H9 (cell line): ENCODE data around the gene CRISPLD2. TPM values are rescaled to one million over a fixed set of nuclear protein-coding genes. Genes with fewer than 3 reads are reported as not detected.

ENCODE experiments used
- DNase-seq: peaks from one replicate; pipeline ENCODE4 v3.0.0-alpha.2; 2017
- H2AFZ ChIP-seq: one replicate; pipeline ENCODE4 v1.6.1; 2013; ENCODE audit warnings: mild to moderate bottlenecking, low read length, control low read depth, moderate library complexity
- H2AK5ac ChIP-seq: 2 replicates; pipeline ENCODE4 v1.6.1; 2013; ENCODE audit warnings: low read length, control low read depth, mixed read lengths; ENCODE audit not compliant: insufficient read length
- H2BK120ac ChIP-seq: one replicate; pipeline ENCODE4 v1.6.1; 2013; ENCODE audit warnings: low read depth, mild to moderate bottlenecking, low read length, control low read depth, inconsistent platforms; ENCODE audit not compliant: poor library complexity, severe bottlenecking
- H2BK12ac ChIP-seq: 2 replicates; pipeline ENCODE4 v1.6.1; 2013; ENCODE audit warnings: low read length, control low read depth, mixed read lengths, low read depth; ENCODE audit not compliant: insufficient read length
- H2BK15ac ChIP-seq: 2 replicates; pipeline ENCODE4 v1.6.1; 2013; ENCODE audit warnings: low read depth, low read length, control low read depth
- H2BK20ac ChIP-seq: one replicate; pipeline ENCODE4 v1.6.1; 2013; ENCODE audit warnings: low read depth, mild to moderate bottlenecking, low read length, control low read depth, inconsistent platforms; ENCODE audit not compliant: poor library complexity, severe bottlenecking
- H2BK5ac ChIP-seq: 2 replicates; pipeline ENCODE4 v1.6.1; 2013; ENCODE audit warnings: low read length, control low read depth, mixed read lengths; ENCODE audit not compliant: insufficient read length
- H3K14ac ChIP-seq: 2 replicates; pipeline ENCODE4 v1.6.1; 2013; ENCODE audit warnings: low read length, control low read depth; ENCODE audit not compliant: insufficient read depth
- H3K18ac ChIP-seq: 2 replicates; pipeline ENCODE4 v1.6.1; 2013; ENCODE audit warnings: low read depth, mild to moderate bottlenecking, mixed read lengths, low read length, control low read depth; ENCODE audit not compliant: insufficient read length
- H3K23ac ChIP-seq: 2 replicates; pipeline ENCODE4 v1.6.1; 2013; ENCODE audit warnings: low read length, control low read depth, mixed read lengths, low read depth; ENCODE audit not compliant: insufficient read length
- H3K23me2 ChIP-seq: 2 replicates; pipeline ENCODE4 v1.6.1; 2013; ENCODE audit warnings: low read depth, mild to moderate bottlenecking, mixed read lengths, low read length, control low read depth; ENCODE audit not compliant: insufficient read length, poor library complexity, severe bottlenecking
- H3K27ac ChIP-seq: 2 replicates; pipeline ENCODE4 v1.5.1; 2013; ENCODE audit warnings: low read length, control low read depth, mixed read lengths, low read depth; ENCODE audit not compliant: insufficient read length
- H3K27me3 ChIP-seq: 2 replicates; pipeline ENCODE4 v1.6.1; 2013; ENCODE audit warnings: low read length, control low read depth, inconsistent platforms; ENCODE audit not compliant: insufficient read depth
- H3K4ac ChIP-seq: 2 replicates; pipeline ENCODE4 v1.6.1; 2013; ENCODE audit warnings: low read depth, mild to moderate bottlenecking, control low read depth, inconsistent platforms, low read length, moderate library complexity
- H3K4me1 ChIP-seq: 2 replicates; pipeline ENCODE4 v1.6.1; 2013; ENCODE audit warnings: low read length, control low read depth, inconsistent platforms; ENCODE audit not compliant: insufficient read depth
- H3K4me2 ChIP-seq: 2 replicates; pipeline ENCODE4 v1.6.1; 2013; ENCODE audit warnings: low read length, control low read depth, mixed read lengths; ENCODE audit not compliant: insufficient read length, insufficient read depth
- H3K56ac ChIP-seq: 2 replicates; pipeline ENCODE4 v1.6.1; 2013; ENCODE audit warnings: low read depth, mild to moderate bottlenecking, mixed read lengths, low read length, control low read depth; ENCODE audit not compliant: insufficient read length
- H3K79me1 ChIP-seq: 2 replicates; pipeline ENCODE4 v1.6.1; 2013; ENCODE audit warnings: low read depth, mild to moderate bottlenecking, moderate library complexity, low read length, control low read depth, inconsistent platforms; ENCODE audit not compliant: insufficient read depth, poor library complexity, severe bottlenecking
- H3K79me2 ChIP-seq: 2 replicates; pipeline ENCODE4 v1.6.1; 2013; ENCODE audit warnings: low read length, control low read depth, inconsistent platforms; ENCODE audit not compliant: insufficient read depth
- H3K9ac ChIP-seq: 2 replicates; pipeline ENCODE4 v1.6.1; 2013; ENCODE audit warnings: low read length, control low read depth, mixed read lengths; ENCODE audit not compliant: insufficient read length; ENCODE audit errors: extremely low read depth
- H3K9me3 ChIP-seq: one replicate; pipeline ENCODE4 v1.6.1; 2013; ENCODE audit warnings: low read depth, low read length, inconsistent platforms; ENCODE audit not compliant: control insufficient read depth
- H3T11ph ChIP-seq: one replicate; pipeline ENCODE4 v1.6.1; 2013; ENCODE audit warnings: mild to moderate bottlenecking, low read length, control low read depth, inconsistent platforms
- H4K20me1 ChIP-seq: one replicate; pipeline ENCODE4 v1.6.1; 2013; ENCODE audit not compliant: control insufficient read depth, insufficient read length, insufficient read depth
- H4K5ac ChIP-seq: 2 replicates; pipeline ENCODE4 v1.6.1; 2013; ENCODE audit warnings: low read depth, mild to moderate bottlenecking, mixed read lengths, low read length, control low read depth; ENCODE audit not compliant: insufficient read length
- H4K8ac ChIP-seq: replicated peaks from 2 replicates; pipeline ENCODE4 v1.6.1; 2013; ENCODE audit warnings: low read length, control low read depth, mixed read lengths, low read depth; ENCODE audit not compliant: insufficient read length
- H4K91ac ChIP-seq: 2 replicates; pipeline ENCODE4 v1.6.1; 2013; ENCODE audit warnings: low read depth, mild to moderate bottlenecking, moderate library complexity, mixed read lengths, low read length, control low read depth; ENCODE audit not compliant: insufficient read length
- H3K27ac Mint-ChIP-seq, 3 experiments: 2 replicates in 2 of 3; 3 replicates in 1 of 3; pipeline ENCODE4 v1.8.0; 2020 to 2021; ENCODE audit warnings: mixed read lengths in 3 of 3, mild to moderate bottlenecking in 1 of 3, moderate library complexity in 1 of 3
- H3K27me3 Mint-ChIP-seq: 2 replicates; pipeline ENCODE4 v1.8.0; 2021; ENCODE audit warnings: low read depth, mild to moderate bottlenecking, moderate library complexity, mixed read lengths
- H3K36me3 Mint-ChIP-seq, 3 experiments: 2 replicates in 2 of 3; 3 replicates in 1 of 3; pipeline ENCODE4 v1.8.0; 2020 to 2021; ENCODE audit warnings: low read depth in 3 of 3, mixed read lengths in 3 of 3; ENCODE audit not compliant: insufficient read depth in 1 of 3
- H3K4me1 Mint-ChIP-seq, 2 experiments: 2 replicates each; pipeline ENCODE4 v1.8.0; 2020; ENCODE audit warnings: mixed read lengths in 2 of 2
- H3K4me3 Mint-ChIP-seq, 2 experiments: 2 replicates in 1 of 2; 3 replicates in 1 of 2; pipeline ENCODE4 v1.8.0; 2020 to 2021; ENCODE audit warnings: mild to moderate bottlenecking in 2 of 2, mixed read lengths in 2 of 2, moderate library complexity in 1 of 2
- H3K9me3 Mint-ChIP-seq, 2 experiments: 2 replicates in 1 of 2; 3 replicates in 1 of 2; pipeline ENCODE4 v1.8.0; 2020; ENCODE audit warnings: mild to moderate bottlenecking in 2 of 2, mixed read lengths in 2 of 2, moderate library complexity in 1 of 2
- CTCF ChIP-seq: fragments of 200-600 bp; sonication (generic); conservative IDR thresholded peaks from 3 replicates; pipeline ENCODE4 v1.8.0; 2021; ENCODE audit warnings: antibody characterized with exemption, mild to moderate bottlenecking
- WGBS: extraction: QIAGEN DNeasy Blood & Tissue Kit; methylation state at CpG from one replicate; pipeline ENCODE4 v1.1.7; 2013; ENCODE audit warnings: missing lambda C conversion rate, low lambda C conversion rate, mixed read lengths; ENCODE audit not compliant: insufficient read length; ENCODE audit errors: extremely low coverage; 5-methylcytosine and 5-hydroxymethylcytosine counted together
- total RNA-seq: library from RNA; stranded (reverse); gene quantifications from 2 replicates; pipeline ENCODE4 v1.2.1, GENCODE V29; 2021

Gene CRISPLD2
- total RNA-seq, 1 experiment from 2014 or later, result 2.3 TPM

- Histone ChIP-seq H3K9me3 (no peaks in the 10 kb centered on the region), H2BK20ac (no peak overlapping the region), H3K4me1 (no peaks in the 10 kb centered on the region), H3K56ac (no peak overlapping the region), H3K4me2 (no peak overlapping the region), H2BK120ac (no peak overlapping the region), H2BK15ac (no peak overlapping the region), H2AK5ac (no peak overlapping the region), H3K23me2 (no peaks in the 10 kb centered on the region), H4K8ac (no peak overlapping the region), H4K91ac (no peak overlapping the region), H4K5ac (no peak overlapping the region), H4K20me1 (no peaks in the 10 kb centered on the region), H3K79me2 (no peaks in the 10 kb centered on the region), H2BK5ac (no peak overlapping the region), H3K4ac (no peak overlapping the region), H3K27me3 (no peaks in the 10 kb centered on the region), H3K27ac (no peak overlapping the region), H2AFZ (no peak overlapping the region), H3K14ac (no peak overlapping the region), H3K79me1 (no peaks in the 10 kb centered on the region), H3K23ac (no peak overlapping the region), H2BK12ac (no peak overlapping the region), H3K18ac (no peak overlapping the region), H3K9ac (no peak overlapping the region), H3T11ph (no peak overlapping the region)
- H3K9me3 Mint-ChIP-seq, result no peaks in the 10 kb centered on the region
- peaks cover 11 to 14% of the 10 kb centered on the region in 2 experiments for H3K4me1 Mint-ChIP-seq
- H3K4me3 Mint-ChIP-seq, result no peak overlapping the region
- no peak for DNase-seq
- H3K36me3 Mint-ChIP-seq, result peaks cover 2 to 7% (median 4%) of the 10 kb centered on the region in 3 experiments; a peak in 5 of 7 replicates
- no CpG with 5 or more reads among the region's 6 CpGs for WGBS
- H3K27me3 Mint-ChIP-seq, result peaks cover 6% of the 10 kb centered on the region
- H3K27ac Mint-ChIP-seq, result no peak overlapping the region
- no peak for TF ChIP-seq CTCF
These were observed 56.1 kb downstream of the CRISPLD2 start for GRCh38 chr16:84875846-84876245.
